GM18519 (cell line): ENCODE data around the gene TCTN2.
A peak's percentile ranks its signal among the peaks of the same experiment; 100 is the strongest.

Source experiments
- ATAC-seq: cut with Tn5 transposase; IDR thresholded peaks from one replicate; pipeline ENCODE4 v1.9.1; 2021; ENCODE audit warnings: mild to moderate bottlenecking, moderate library complexity; ENCODE audit not compliant: unreplicated experiment, low FRiP score

The TCTN2 gene

GRCh38 chr12:123670882-123671728, at the start of gene TCTN2:
Gene TCTN2, plus strand, starts transcription at chr12:123671113. Its CDS starts 128 bp downstream, at chr12:123671241.
- ATAC-seq, result peak; percentile 88

- no peak for ATAC-seq
Measured at GRCh38 chr12:123621619-123622530, 49.0 kb upstream of the TCTN2 start.

DNA sequence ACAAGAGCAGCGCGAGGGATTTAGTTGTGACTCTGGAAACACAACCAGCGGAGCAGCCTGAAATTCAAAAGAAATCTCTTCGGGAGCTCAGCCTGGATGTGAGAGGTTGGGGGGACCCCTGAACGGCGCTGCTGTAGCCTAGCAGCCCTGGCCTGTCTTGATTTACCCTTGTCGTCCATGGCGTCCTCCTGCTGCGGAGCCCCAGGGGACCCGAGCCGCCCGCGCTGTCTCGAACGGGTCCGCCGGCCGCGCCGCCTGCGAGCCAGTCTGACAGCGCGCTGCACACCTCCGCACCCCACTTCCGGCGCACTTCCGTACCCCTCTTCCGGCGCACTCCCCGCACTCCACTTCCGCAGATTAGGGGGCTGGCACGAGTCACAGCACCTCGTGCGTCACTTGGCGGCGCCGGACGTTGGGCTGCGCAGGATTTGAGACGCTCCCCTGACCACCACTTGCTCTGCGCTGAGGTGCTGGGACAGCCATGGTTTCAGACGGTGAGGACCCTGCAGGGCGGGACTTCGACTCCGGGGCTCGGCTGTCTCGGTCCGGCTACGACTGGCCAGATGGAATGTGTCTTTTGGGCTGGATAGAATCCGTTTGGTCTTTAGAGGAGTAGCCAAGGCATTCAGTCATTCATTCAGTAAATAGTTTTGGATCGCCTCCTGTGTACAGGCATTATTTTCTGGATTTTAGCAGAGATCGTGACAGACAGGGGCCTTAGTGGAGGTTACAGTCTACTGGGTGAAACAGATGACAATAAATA, 37.4 kb upstream of the TCTN2 start, which contains the start of the genes EIF2B1 and GTF2H3:
EIF2B1 (minus strand) TSS at position 308 of the 763 bp plus-strand sequence; CDS start at position 179, 129 bp downstream.
GTF2H3 (plus strand) TSS at position 451 of the 763 bp plus-strand sequence; CDS start at position 482, 31 bp downstream.
- ATAC-seq, result peak; percentile 87

DNA sequence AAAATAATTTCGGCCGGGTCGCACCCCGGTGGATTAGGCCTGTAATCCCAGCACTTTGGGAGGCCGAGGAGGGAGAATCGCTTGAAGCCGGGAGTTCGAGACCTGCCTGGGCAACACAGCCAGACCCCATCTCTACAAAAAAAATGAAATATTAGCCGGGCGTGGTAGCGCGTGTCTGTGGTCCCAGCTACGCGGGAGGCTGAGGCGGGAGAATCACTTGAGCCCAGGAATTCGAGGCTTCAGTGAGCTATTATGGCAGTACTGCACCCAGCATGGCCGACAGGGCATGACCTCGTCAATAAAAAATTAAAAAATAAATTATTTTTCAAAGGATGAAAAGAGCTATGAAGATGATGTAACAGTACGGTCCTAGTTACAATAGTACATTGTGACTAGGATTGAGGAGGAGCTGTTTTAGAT, 36.8 kb upstream of the TCTN2 start:
- no peak for ATAC-seq

DNA sequence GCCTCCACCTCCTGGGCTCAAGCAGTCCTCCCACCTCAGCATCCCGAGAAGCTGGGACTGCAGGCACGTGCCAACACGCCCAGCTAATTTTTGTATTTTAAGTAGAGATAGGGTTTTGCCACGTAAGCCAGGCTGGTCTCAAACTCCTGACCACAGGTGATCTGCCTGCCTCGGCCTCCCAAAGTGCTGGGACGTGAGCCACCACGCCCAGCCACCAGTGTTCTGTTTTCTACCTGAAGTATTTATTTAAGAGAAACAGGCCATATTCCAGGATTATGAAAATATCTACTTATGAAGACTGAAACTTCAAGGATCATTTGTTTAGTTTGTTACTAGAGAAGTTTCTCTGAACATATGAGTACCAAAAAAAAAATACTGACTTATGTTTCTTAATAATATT, 27.0 kb upstream of the TCTN2 start:
- no peak for ATAC-seq

DNA sequence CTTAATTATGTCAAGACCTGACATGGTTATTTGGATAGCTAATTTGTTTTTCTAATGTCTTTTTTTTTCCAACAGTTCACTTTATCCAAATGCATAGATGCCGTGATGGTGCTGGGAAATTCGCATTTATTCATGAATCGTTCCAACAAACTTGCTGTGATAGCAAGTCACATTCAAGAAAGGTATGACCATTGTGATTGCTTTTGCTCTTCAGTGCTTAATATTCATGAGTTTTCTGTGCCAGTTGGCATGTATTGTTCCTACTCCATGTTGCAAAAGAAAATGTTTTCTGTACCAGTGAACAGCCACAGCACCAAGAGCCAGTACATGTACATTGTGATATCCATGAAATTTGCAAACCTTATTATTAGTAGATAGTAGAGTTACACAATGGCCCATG, 25.5 kb upstream of the TCTN2 start:
- ATAC-seq, result no peak

DNA sequence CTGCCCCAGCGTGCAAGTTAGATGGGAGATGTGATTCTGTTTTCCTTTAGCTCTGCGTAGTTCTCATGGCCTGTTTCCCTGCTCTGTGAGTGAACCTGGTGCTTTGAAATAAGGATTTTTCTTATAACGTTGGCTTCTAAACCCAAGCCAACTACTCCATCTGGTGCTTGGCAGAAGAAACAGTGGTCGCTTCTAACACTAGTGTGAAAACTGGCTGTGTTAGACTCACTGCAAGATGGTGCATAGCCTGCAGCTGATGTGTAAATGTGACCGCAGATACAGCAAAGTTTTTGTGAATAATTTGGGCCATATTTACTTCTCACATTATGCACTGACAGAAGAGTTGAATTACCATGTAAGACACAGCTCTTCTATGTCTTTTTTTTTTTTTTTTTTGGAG, 25.0 kb upstream of the TCTN2 start:
- no peak for ATAC-seq

DNA sequence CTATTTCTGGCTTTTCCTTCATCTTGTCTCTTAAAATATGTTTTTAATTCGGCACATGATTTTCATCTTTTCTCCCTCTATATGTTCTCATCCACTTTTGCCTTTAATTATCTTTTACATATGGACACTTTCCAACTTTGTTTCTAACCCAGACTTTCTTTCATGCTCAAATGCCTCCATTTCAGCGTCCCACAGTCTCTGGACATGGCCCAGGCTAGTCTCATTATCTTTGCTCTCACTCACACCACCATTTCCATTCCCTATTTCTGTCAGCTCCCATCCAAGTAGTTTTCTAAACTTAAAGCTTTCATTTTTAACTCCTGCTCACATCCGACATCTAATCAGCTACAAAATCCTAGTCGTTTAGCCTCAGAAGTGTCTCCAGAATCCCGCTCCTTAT, 22.5 kb upstream of the TCTN2 start:
- no peak for ATAC-seq

GRCh38 chr12:123654129-123654701, 16.7 kb upstream of the TCTN2 start:
- no peak for ATAC-seq

DNA sequence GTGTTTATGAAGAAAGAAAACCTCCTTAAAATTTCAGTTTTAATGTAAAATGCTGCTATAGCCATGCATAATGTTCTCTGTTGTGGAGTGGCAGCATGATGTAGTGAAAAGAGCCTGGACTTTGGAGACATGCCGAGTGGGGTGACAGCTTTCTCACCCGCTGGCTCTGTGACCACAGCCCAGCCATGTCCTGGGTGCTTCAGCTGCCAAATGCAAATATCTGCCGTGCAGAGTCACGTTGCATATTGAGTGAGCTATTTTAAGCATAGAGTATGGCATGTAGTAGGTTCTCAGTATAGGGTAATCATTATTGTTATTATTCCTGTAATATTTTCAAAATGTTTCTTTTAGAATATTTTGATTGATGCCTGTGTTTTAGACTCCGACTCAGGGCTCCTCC, 15.5 kb upstream of the TCTN2 start:
- ATAC-seq, result peak; percentile 84

DNA sequence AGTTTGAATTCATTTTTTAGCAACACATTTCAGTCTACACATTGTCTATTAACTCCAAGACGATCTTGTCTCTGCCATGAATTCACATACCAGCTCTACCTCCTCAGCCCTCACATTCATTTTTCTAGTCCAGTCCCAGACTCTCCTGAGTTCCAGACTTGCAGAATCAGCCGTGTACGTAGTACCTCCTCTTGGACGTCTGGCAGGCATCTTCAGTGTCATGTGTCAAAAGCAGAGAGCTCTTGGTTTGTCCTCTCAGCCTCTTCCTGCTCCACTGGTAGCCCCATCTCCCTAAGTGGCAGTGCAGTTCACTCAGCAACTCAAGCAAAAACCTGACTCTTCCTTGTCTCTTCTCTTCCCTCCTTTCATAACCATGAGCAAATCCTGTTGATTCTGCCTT, 14.5 kb upstream of the TCTN2 start:
- no peak for ATAC-seq

- ATAC-seq, result no peak
Measured at GRCh38 chr12:123657211-123657610, 13.7 kb upstream of the TCTN2 start.

- ATAC-seq, result no peak
Measured at GRCh38 chr12:123659996-123660727, 10.8 kb upstream of the TCTN2 start.

- ATAC-seq, result no peak
Measured at GRCh38 chr12:123667771-123668170, 3.1 kb upstream of the TCTN2 start.

GRCh38 chr12:123671876-123672275, 963 bp downstream of the TCTN2 start:
- ATAC-seq, result no peak

- ATAC-seq, result no peak
Measured at GRCh38 chr12:123675436-123675835, 4.5 kb downstream of the TCTN2 start.

GRCh38 chr12:123676616-123677320, 5.9 kb downstream of the TCTN2 start:
- ATAC-seq, result no peak

GRCh38 chr12:123678981-123679380, 8.1 kb downstream of the TCTN2 start:
- no peak for ATAC-seq

DNA sequence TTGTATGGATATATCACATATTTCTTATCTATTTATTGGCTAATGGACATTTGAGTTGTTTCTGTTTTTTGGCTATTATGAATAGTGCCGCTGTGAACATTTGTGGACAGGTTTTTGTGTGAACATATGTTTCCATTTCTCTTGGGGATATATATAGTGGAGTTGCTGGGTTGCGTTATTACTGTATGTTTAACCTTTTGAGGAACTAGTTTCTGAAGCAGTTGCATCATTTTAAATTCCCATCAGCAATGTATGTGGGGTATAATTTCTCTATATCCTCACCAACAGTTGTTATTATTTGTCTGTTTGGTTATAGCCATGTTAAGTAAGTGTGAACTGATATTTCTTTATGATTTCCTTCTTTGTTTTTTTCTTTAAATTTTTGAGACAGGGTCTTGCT, 10.7 kb downstream of the TCTN2 start:
- no peak for ATAC-seq
